Cerebellar cortex (tissue), 1 donor: ENCODE measurements around the gene ADAP2.
A peak's percentile ranks its signal among the peaks of the same experiment; 100 is the strongest.
"Not testable (repeated sequence)": the region's sequence is repeated elsewhere in the genome, so short reads cannot be mapped to it uniquely, and the experiment has no call there.

ENCODE experiments used
- DNase-seq: peaks from one replicate; pipeline ENCODE4 v3.0.0-alpha.2; 2015; ENCODE audit warnings: low spot score

The ADAP2 gene

GRCh38 chr17:30921544-30922196 lies at the start of gene ADAP2:
TSS of gene ADAP2 (plus strand) at chr17:30921945. CDS start at chr17:30922015, 70 bp downstream.
- peak; percentile 6 for DNase-seq

GRCh38 chr17:30886187-30886586 lies 35.6 kb upstream of the ADAP2 start:
- DNase-seq: no peak

GRCh38 chr17:30894236-30894635 lies 27.5 kb upstream of the ADAP2 start:
- DNase-seq: no peak

GRCh38 chr17:30897311-30897710 lies 24.4 kb upstream of the ADAP2 start:
- DNase-seq: no peak

GRCh38 chr17:30905742-30906100 lies 16.0 kb upstream of the ADAP2 start:
- DNase-seq: no peak

GRCh38 chr17:30906101-30906911 lies 15.4 kb upstream of the ADAP2 start, which contains the start of gene TEFM:
TSS of gene TEFM (minus strand) at chr17:30906238. CDS start at chr17:30906198, 40 bp downstream.
- peak; percentile 94 for DNase-seq

GRCh38 chr17:30908717-30909420 lies 12.9 kb upstream of the ADAP2 start:
- DNase-seq: no peak

GRCh38 chr17:30910151-30910550 lies 11.6 kb upstream of the ADAP2 start:
- DNase-seq: not testable (repeated sequence)

GRCh38 chr17:30913955-30914354 lies 7.8 kb upstream of the ADAP2 start:
- no peak for DNase-seq

GRCh38 chr17:30915833-30916611 lies 5.7 kb upstream of the ADAP2 start:
- no peak for DNase-seq

- DNase-seq: no peak
Observed at GRCh38 chr17:30917050-30917449, 4.7 kb upstream of the ADAP2 start.

GRCh38 chr17:30920282-30920681 lies 1.5 kb upstream of the ADAP2 start:
- DNase-seq: peak; percentile 10

GRCh38 chr17:30920683-30921543 lies 832 bp upstream of the ADAP2 start:
- no peak for DNase-seq

GRCh38 chr17:30922235-30923030 lies 688 bp downstream of the ADAP2 start:
- no peak for DNase-seq

- no peak for DNase-seq
Observed at GRCh38 chr17:30924341-30924740, 2.6 kb downstream of the ADAP2 start.

- DNase-seq: no peak
Observed at GRCh38 chr17:30926516-30926915, 4.8 kb downstream of the ADAP2 start.

- DNase-seq: no peak
Observed at GRCh38 chr17:30927756-30928155, 6.0 kb downstream of the ADAP2 start.

GRCh38 chr17:30928584-30928983 lies 6.8 kb downstream of the ADAP2 start:
- DNase-seq: no peak

- DNase-seq: no peak
Observed at GRCh38 chr17:30929081-30929633, 7.4 kb downstream of the ADAP2 start.

- not testable (repeated sequence) for DNase-seq
Observed at GRCh38 chr17:30929861-30930260, 8.1 kb downstream of the ADAP2 start.
